Ishikawa (cell line): ENCODE results near the gene SHKBP1.

Experiments used
- CEBPB ChIP-seq: IDR thresholded peaks from 2 replicates; pipeline ENCODE4 v1.6.1; 2012
- CREB1 ChIP-seq: IDR thresholded peaks from 2 replicates; pipeline ENCODE4 v1.6.1; 2012; ENCODE audit warnings: low read depth
- EGR1 ChIP-seq: IDR thresholded peaks from 2 replicates; pipeline ENCODE4 v1.6.1; 2012
- EP300 ChIP-seq: IDR thresholded peaks from 2 replicates; pipeline ENCODE4 v1.6.1; 2012; ENCODE audit warnings: borderline replicate concordance
- FOXM1 ChIP-seq: IDR thresholded peaks from 2 replicates; pipeline ENCODE4 v1.6.1; 2012; ENCODE audit warnings: low read depth, borderline replicate concordance
- NFIC ChIP-seq: IDR thresholded peaks from 2 replicates; pipeline ENCODE4 v1.6.1; 2012
- RAD21 ChIP-seq: IDR thresholded peaks from 2 replicates; pipeline ENCODE4 v1.6.1; 2012; ENCODE audit warnings: low read depth
- TAF1 ChIP-seq: IDR thresholded peaks from 2 replicates; pipeline ENCODE4 v1.6.1; 2012; ENCODE audit warnings: low read depth, mild to moderate bottlenecking
- TCF12 ChIP-seq: IDR thresholded peaks from 2 replicates; pipeline ENCODE4 v1.6.1; 2012; ENCODE audit warnings: low read depth
- TEAD4 ChIP-seq: IDR thresholded peaks from 2 replicates; pipeline ENCODE4 v1.6.1; 2012
- YY1 ChIP-seq: IDR thresholded peaks from 2 replicates; pipeline ENCODE4 v1.6.1; 2012; ENCODE audit warnings: low read depth
- ZBTB7A ChIP-seq: IDR thresholded peaks from 2 replicates; pipeline ENCODE4 v1.6.1; 2012; ENCODE audit warnings: low read depth
- TF ChIP-seq, protein P1 (sequence below): IDR thresholded peaks from 2 replicates; pipeline ENCODE4 v1.6.1; 2012
- TF ChIP-seq, protein P2 (sequence below): IDR thresholded peaks from 2 replicates; pipeline ENCODE4 v1.6.1; 2012
- TF ChIP-seq, protein P3 (sequence below): IDR thresholded peaks from 2 replicates; pipeline ENCODE4 v1.6.1; 2012; ENCODE audit warnings: low read depth, mild to moderate bottlenecking

SHKBP1 gene

DNA sequence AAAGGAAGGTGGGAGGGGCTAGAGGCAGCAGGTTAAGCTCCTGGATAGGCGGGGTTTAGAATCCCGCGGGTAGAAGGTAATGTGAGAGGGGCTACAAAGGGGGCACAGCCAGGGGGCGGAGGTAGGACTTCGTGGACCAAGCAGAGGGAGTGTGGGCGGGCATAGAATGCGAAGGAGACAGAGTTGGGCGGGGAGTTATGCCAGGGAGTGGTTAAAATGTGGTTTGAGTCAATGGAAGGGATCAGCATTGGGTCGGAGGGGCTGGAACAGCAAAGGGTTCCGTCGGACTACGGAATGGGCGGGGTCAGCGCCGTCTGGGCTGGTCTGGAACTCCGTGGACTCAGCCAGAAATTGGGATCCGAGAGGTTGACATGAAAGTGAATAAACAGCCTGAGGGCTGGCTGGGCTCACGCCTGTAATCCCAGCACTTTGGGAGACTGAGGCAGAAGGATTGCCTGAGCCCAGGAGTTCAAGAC is 27.5 kb downstream of the SHKBP1 start:
- no peak for TF ChIP-seq CEBPB
- TF ChIP-seq, protein P1, sequence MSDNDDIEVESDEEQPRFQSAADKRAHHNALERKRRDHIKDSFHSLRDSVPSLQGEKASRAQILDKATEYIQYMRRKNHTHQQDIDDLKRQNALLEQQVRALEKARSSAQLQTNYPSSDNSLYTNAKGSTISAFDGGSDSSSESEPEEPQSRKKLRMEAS: no peak
- peak; percentile 67 for TF ChIP-seq EGR1
- no peak for TF ChIP-seq FOXM1

DNA sequence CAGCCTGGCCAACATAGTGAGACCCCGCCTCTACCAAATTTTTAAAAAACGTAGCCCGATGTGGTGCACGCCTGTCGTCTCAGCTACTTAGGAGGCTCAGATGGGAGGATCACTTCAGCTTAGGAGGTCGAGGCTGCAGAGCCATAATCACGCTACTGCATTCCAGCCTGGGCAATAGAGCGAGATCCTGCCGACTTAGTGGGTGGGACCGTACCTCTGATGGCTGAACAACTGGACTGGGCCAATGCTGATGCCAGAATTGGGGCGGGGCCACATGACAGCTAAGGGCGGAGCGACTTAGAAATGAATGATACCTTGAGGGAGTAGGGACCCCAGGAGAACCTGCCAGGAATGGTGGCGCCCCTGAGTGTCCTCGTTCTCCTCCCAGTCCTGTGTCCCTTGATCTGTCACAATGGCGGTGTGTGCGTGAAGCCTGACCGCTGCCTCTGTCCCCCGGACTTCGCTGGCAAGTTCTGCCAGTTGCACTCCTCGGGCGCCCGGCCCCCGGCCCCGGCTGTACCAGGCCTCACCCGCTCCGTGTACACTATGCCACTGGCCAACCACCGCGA is 28.1 kb downstream of the SHKBP1 start:
- TF ChIP-seq FOXM1 (no peak), TAF1 (no peak), EGR1 (no peak), TCF12 (no peak), RAD21 (no peak), CREB1 (no peak), CEBPB (no peak), NFIC (no peak), EP300 (no peak)
- TF ChIP-seq, protein P2, sequence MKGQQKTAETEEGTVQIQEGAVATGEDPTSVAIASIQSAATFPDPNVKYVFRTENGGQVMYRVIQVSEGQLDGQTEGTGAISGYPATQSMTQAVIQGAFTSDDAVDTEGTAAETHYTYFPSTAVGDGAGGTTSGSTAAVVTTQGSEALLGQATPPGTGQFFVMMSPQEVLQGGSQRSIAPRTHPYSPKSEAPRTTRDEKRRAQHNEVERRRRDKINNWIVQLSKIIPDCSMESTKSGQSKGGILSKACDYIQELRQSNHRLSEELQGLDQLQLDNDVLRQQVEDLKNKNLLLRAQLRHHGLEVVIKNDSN: no peak
- TF ChIP-seq, protein P3, sequence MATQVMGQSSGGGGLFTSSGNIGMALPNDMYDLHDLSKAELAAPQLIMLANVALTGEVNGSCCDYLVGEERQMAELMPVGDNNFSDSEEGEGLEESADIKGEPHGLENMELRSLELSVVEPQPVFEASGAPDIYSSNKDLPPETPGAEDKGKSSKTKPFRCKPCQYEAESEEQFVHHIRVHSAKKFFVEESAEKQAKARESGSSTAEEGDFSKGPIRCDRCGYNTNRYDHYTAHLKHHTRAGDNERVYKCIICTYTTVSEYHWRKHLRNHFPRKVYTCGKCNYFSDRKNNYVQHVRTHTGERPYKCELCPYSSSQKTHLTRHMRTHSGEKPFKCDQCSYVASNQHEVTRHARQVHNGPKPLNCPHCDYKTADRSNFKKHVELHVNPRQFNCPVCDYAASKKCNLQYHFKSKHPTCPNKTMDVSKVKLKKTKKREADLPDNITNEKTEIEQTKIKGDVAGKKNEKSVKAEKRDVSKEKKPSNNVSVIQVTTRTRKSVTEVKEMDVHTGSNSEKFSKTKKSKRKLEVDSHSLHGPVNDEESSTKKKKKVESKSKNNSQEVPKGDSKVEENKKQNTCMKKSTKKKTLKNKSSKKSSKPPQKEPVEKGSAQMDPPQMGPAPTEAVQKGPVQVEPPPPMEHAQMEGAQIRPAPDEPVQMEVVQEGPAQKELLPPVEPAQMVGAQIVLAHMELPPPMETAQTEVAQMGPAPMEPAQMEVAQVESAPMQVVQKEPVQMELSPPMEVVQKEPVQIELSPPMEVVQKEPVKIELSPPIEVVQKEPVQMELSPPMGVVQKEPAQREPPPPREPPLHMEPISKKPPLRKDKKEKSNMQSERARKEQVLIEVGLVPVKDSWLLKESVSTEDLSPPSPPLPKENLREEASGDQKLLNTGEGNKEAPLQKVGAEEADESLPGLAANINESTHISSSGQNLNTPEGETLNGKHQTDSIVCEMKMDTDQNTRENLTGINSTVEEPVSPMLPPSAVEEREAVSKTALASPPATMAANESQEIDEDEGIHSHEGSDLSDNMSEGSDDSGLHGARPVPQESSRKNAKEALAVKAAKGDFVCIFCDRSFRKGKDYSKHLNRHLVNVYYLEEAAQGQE: no peak
- TF ChIP-seq, protein P1: no peak

- TF ChIP-seq CREB1 (peak; percentile 31; the same call in 1 of the 2 replicates), EGR1 (peak; percentile 93), EP300 (peak; percentile 21; the same call in 1 of the 2 replicates), ZBTB7A (peak; percentile 30; the same call in 1 of the 2 replicates), YY1 (0 out of 2 replicates have a peak, but pooled peaks have one; percentile 43), FOXM1 (no peak), RAD21 (peak; percentile 31; the same call in 1 of the 2 replicates), TEAD4 (peak; percentile 61), NFIC (peak; percentile 61), TAF1 (peak; percentile 50; the same call in 1 of the 2 replicates), TCF12 (peak; percentile 85), CEBPB (no peak; the same call in 1 of the 2 replicates)
- TF ChIP-seq, protein P1: peak; percentile 99
- TF ChIP-seq, protein P2: peak; percentile 86
- TF ChIP-seq, protein P3: no peak
Measured at GRCh38 chr19:40605216-40605971, 28.7 kb downstream of the SHKBP1 start.

DNA sequence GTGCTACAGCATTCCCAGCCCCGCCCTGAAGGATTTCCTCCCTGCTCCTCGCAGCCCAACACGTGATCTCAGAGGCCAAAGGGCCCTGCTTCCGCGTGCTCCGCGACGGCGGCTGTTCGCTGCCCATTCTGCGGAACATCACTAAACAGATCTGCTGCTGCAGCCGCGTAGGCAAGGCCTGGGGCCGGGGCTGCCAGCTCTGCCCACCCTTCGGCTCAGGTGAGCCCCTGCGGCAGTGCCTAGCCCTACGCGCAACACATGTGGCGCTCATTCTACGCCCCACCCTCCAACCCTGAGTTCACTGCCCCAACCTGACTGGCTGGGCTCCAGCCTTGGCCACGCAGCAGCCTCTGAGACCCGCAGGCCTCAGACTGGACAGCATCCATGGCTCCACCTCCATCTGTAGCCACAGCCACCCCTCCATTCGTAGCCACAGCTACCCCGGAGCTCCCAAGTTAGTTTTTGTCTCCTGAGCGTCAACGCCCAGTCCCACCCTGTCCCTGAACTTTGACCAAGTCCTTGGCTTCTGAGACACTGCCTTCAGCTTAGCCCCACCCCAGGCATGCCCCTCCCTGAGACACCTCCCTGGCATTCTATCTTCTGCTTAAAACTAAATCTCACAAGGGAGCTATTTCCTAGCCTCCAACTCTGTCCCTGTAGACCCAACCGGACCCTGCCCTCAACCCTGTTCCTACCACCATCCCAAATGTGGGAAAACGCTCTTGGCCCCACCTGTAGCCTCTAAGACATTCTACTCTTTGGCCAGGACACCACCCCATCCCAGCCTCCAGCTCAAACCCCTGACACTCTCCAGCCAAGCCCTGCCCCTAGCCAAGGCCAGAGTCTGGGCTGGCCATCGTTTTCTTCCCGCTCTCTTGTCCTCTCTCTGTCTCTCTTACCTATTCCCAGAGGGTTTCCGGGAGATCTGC is 30.9 kb downstream of the SHKBP1 start:
- TF ChIP-seq TCF12 (no peak), CREB1 (no peak), ZBTB7A (no peak), NFIC (no peak), EGR1 (no peak), FOXM1 (no peak)
- TF ChIP-seq, protein P1: no peak
